HG03108 (cell line): ENCODE measurements around the gene UBE2U.

ENCODE experiments used
- ATAC-seq: cut with Tn5 transposase; IDR thresholded peaks from one replicate; pipeline ENCODE4 v1.9.1; 2021; ENCODE audit warnings: moderate library complexity; ENCODE audit not compliant: unreplicated experiment

UBE2U gene

GRCh38 chr1:64290420-64290819, 87.0 kb downstream of the UBE2U start:
- ATAC-seq: no peak

- no peak for ATAC-seq
These were observed 88.5 kb downstream of the UBE2U start for GRCh38 chr1:64291931-64292330.

DNA sequence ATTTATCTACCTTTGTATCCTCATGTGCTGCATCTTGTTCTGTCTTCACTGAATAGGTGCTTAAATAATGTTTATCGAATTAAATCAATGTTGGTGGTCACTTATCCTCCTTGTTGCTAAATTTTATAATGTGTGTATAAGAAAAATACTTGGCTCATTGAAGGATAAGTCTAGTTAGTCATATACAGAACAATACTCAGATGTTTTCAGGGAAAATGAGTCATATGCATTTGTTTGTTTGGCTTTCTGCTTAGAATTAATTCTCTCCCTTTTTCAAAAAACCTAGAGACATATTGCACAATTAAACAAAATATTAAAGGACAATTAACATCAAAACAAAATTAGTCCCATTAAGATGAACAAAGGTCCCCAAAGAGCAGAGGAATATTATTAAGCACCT, 89.0 kb downstream of the UBE2U start:
- no peak for ATAC-seq

DNA sequence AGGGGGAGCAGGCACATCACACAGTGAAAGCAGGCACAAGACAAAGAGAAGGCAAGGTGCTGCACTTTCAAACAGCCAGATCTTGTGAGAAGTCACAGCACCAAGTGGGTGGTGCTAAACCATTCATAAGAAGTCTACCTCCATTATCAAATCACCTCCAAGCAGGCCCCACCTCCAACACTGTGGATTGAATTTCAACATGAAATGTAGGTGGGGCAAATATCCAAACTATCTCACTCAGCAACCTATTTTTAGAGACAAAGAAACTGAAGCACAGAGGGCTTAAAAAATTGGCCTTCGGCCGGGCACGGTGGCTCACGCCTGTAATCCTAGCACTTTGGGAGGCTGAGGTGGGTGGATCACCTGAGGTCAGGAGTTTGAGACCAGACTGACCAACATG, 90.4 kb downstream of the UBE2U start:
- no peak for ATAC-seq

DNA sequence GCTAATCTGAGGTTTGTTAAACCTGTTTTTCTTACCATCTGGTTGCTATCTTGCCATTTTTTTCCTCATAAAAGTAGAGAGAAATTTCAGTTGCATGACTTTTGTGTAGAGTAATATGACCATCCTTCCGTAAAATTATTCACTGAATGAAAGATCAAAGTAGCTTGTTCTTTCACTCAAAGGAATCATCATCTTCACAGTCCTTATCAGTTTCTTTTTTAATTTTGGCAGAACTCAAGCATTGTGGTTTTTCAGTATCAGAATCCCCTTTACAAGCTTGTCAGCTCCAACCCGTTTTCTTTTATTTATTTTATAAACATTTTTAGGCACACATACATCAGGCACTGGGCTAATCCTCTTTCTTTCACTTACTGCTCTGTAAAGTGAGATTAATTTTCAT, 91.7 kb downstream of the UBE2U start:
- no peak for ATAC-seq

GRCh38 chr1:64295561-64295960, 92.1 kb downstream of the UBE2U start:
- ATAC-seq: no peak

DNA sequence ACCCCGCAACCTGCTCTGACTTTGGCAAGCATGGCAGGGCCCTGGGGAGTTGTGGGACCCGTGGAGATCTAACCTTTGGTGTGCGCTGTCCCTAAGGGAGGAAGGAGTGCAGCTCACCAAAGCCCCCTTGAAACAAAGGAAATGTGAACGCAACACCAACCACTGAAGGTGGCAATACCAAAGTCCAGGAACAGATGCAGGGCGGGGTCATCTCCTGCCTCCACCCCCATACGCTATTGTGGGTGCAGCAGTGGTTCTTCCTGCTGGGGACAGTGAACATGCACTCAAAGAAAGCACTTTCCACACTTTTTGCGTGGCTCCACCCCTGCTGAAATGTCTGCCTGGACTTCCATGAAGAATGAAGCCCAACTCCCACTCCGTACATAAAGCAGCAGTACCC, 93.0 kb downstream of the UBE2U start:
- ATAC-seq: no peak

DNA sequence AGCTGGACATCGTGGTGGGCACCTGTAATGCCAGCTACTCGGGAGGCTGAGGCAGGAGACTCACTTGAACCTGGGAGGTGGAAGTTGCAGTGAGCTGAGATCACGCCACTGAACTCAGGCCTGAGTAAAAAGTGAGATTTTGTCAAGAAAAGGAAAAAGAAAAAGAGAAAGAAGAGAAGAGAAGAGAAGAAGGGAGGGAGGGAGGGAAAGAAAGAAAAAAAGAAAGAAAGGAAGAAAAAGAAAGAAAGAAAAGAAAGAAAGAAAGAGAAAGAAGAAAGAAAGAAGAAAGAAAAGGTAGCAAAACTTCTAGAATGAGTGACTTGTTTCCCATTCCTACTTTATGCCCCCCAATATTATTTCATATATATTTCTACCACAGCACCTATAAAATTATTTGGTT, 98.8 kb downstream of the UBE2U start:
- ATAC-seq: no peak

DNA sequence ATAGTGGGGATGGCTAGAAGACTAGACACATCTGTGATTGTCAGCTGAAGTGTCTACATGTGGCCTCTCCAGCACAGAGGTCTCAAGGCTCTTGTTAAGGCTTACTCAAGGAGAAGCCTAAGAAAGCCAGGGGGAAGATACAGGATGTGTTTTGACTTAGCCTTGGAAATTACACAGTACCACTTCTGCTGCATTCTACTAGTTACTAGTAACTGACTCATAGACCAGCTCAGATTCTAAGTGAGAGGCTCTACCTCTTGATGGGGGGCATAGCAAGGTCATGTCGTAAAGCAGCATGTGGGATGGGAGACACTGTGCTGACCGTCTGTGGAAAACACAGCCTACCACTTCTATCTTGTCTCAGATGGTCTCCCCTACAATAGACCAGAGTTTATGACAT, 99.5 kb downstream of the UBE2U start:
- no peak for ATAC-seq

GRCh38 chr1:64304823-64305222, 101.4 kb downstream of the UBE2U start:
- no peak for ATAC-seq

- no peak for ATAC-seq
These were observed 105.4 kb downstream of the UBE2U start for GRCh38 chr1:64308866-64309265.

DNA sequence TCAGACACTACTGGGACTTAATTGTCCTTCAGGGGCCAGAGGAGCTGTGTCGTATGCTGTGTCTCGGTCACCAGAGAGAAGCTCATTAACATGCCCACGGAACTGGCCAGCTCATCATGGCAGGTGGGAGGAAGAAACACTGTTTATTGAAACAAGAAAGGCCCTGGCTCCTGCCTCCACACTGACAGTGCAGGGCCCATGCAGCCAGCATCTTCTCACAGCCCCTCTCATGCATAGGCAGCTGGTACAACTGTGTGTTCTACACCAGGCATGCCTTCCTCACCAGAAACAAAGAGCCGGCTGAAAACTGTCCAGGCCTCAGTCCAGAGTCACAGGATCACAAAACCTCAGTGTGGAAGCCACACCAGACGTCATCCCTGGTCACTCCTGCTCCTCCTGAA, 106.0 kb downstream of the UBE2U start:
- ATAC-seq: no peak

GRCh38 chr1:64310760-64311159, 107.3 kb downstream of the UBE2U start:
- no peak for ATAC-seq

GRCh38 chr1:64312431-64312830, 109.0 kb downstream of the UBE2U start:
- no peak for ATAC-seq

GRCh38 chr1:64315402-64315801, 112.0 kb downstream of the UBE2U start:
- no peak for ATAC-seq
